OCI-LY7 (cell line): ENCODE results near the gene PRDM2. TPM values are rescaled to one million over a fixed set of nuclear protein-coding genes. Genes with fewer than 3 reads are reported as not detected.

Experiments
- BruUV-seq: library from RNA; stranded (reverse); fragments of 400-500 nt; replicated peaks from 2 replicates; lab custom pipeline; 2021; lab: Mats Ljungman, UMichigan
- CTCF ChIA-PET: fragments of 300-600 bp; sonication (Branson Sonifier 250); formaldehyde crosslinking; loops from one replicate; lab custom pipeline; 2022; ENCODE audit warnings: antibody characterized with exemption; ENCODE audit not compliant: unreplicated experiment; lab: Charles Lee
- POLR2A ChIA-PET: fragments of 300-600 bp; sonication (Branson Sonifier 250); formaldehyde crosslinking; loops from one replicate; lab custom pipeline; 2022; ENCODE audit warnings: antibody characterized with exemption; lab: Charles Lee
- DNase-seq: peaks from one replicate; pipeline ENCODE4 v3.0.0-alpha.2; 2015; ENCODE audit warnings: low spot score
- H2AFZ ChIP-seq: fragments of 200-600 bp; sonication (generic), shearing (Covaris generic); 2 replicates; pipeline ENCODE4 v1.6.1; 2014; ENCODE audit warnings: mild to moderate bottlenecking, antibody characterized with exemption, low read length, moderate library complexity
- H3K27ac ChIP-seq: fragments of 200-600 bp; sonication (generic); 2 replicates; pipeline ENCODE4 v1.5.1; 2014; ENCODE audit warnings: mixed run types, low read depth, mild to moderate bottlenecking, moderate library complexity, low read length, inconsistent platforms; ENCODE audit not compliant: poor library complexity, severe bottlenecking
- H3K36me3 ChIP-seq: fragments of 200-600 bp; sonication (generic); 2 replicates; pipeline ENCODE4 v1.6.1; 2014; ENCODE audit warnings: mild to moderate bottlenecking, antibody characterized with exemption, low read length, moderate library complexity, mixed read lengths; ENCODE audit not compliant: insufficient read depth
- H3K4me1 ChIP-seq: fragments of 200-600 bp; sonication (generic); 2 replicates; pipeline ENCODE4 v1.5.1; 2014; ENCODE audit warnings: mild to moderate bottlenecking, low read length; ENCODE audit not compliant: insufficient read depth, poor library complexity, severe bottlenecking
- H3K4me2 ChIP-seq: fragments of 200-600 bp; sonication (generic); 2 replicates; pipeline ENCODE4 v1.6.1; 2014; ENCODE audit warnings: mild to moderate bottlenecking, low read length
- H3K4me3 ChIP-seq: fragments of 200-600 bp; sonication (generic); 2 replicates; pipeline ENCODE4 v1.5.1; 2014; ENCODE audit warnings: mild to moderate bottlenecking, low read depth, low read length; ENCODE audit not compliant: poor library complexity, severe bottlenecking
- H3K79me2 ChIP-seq: fragments of 200-600 bp; sonication (generic); 2 replicates; pipeline ENCODE4 v1.6.1; 2016; ENCODE audit warnings: low read depth, mild to moderate bottlenecking, low read length, moderate library complexity, mixed read lengths; ENCODE audit not compliant: insufficient read depth
- H3K9me2 ChIP-seq: fragments of 200-600 bp; sonication (generic); 2 replicates; pipeline ENCODE4 v1.6.1; 2016; ENCODE audit warnings: mild to moderate bottlenecking, low read length, mixed read lengths; ENCODE audit not compliant: insufficient read depth
- H3K9me3 ChIP-seq: fragments of 200-600 bp; sonication (generic); 2 replicates; pipeline ENCODE4 v1.6.1; 2014; ENCODE audit warnings: mild to moderate bottlenecking, mixed run types, low read length, mixed read lengths
- H4K20me1 ChIP-seq: fragments of 200-600 bp; sonication (generic); 2 replicates; pipeline ENCODE4 v1.6.1; 2014; ENCODE audit warnings: mild to moderate bottlenecking, antibody characterized with exemption, low read length, moderate library complexity, mixed read lengths; ENCODE audit not compliant: insufficient read depth
- CTCF ChIP-seq: fragments of 200-600 bp; sonication (generic); conservative IDR thresholded peaks from 2 replicates; pipeline ENCODE4 v1.5.1; 2014; ENCODE audit warnings: mild to moderate bottlenecking, antibody characterized with exemption, low read length, moderate library complexity, mixed read lengths
- EZH2phosphoT487 ChIP-seq: fragments of 200-600 bp; sonication (generic); IDR thresholded peaks from 2 replicates; pipeline ENCODE4 v1.6.1; 2018; ENCODE audit warnings: low read depth, borderline replicate concordance, mild to moderate bottlenecking, mixed run types, antibody characterized with exemption, low read length, moderate library complexity, mixed read lengths
- intact Hi-C: fragments of 100-400 bp; cut with micrococcal nuclease; formaldehyde crosslinking; loops from one replicate; pipeline ENCODE4 v1.10.0; 2022; ENCODE audit not compliant: unreplicated experiment
- total RNA-seq, 2 experiments: library from RNA; depleted of rRNA in 1 of 2; stranded (reverse); fragments of >200 nt in 1 of 2; shearing (Covaris generic) in 1 of 2; gene quantifications; 2 replicates each; pipeline ENCODE4 v1.2.3, GENCODE V29; 2014 to 2022

The PRDM2 gene
- total RNA-seq, 2 experiments from 2014 or later, result 38.7 to 98.2 TPM

GRCh38 chr1:13836136-13836535 lies 136.1 kb downstream of the PRDM2 start:
- POLR2A ChIA-PET, result no interaction called here
- no peak overlapping the region for H3K4me2 ChIP-seq
- TF ChIP-seq EZH2phosphoT487 (no peak), CTCF (no peak)
- H3K36me3 ChIP-seq, result no peaks in the 10 kb centered on the region
- no peaks in the 10 kb centered on the region for H3K79me2 ChIP-seq
- H3K4me1 ChIP-seq, result no peaks in the 10 kb centered on the region
- CTCF ChIA-PET, result no interaction called here
- DNase-seq, result no peak
- no peak overlapping the region for H3K27ac ChIP-seq
- no peaks in the 10 kb centered on the region for H4K20me1 ChIP-seq
- no peak overlapping the region for H2AFZ ChIP-seq
- H3K9me3 ChIP-seq, result no peaks in the 10 kb centered on the region
- no peaks in the 10 kb centered on the region for H3K9me2 ChIP-seq
- intact Hi-C loops, result no loop called here
- no TSS peak for BruUV-seq
- H3K4me3 ChIP-seq, result no peak overlapping the region

- intact Hi-C loops, result no loop called here
- Histone ChIP-seq H3K9me2 (no peaks in the 10 kb centered on the region), H3K9me3 (0 out of 2 replicates have a peak, but pooled peaks cover 3% of the 10 kb centered on the region), H3K4me3 (no peak overlapping the region), H3K79me2 (no peaks in the 10 kb centered on the region), H3K36me3 (no peaks in the 10 kb centered on the region), H3K4me1 (no peaks in the 10 kb centered on the region), H3K27ac (no peak overlapping the region), H2AFZ (no peak overlapping the region), H3K4me2 (no peak overlapping the region), H4K20me1 (no peaks in the 10 kb centered on the region)
- ChIA-PET CTCF (no interaction called here), POLR2A (no interaction called here)
- no peak for DNase-seq
- TF ChIP-seq CTCF, result no peak
- TF ChIP-seq EZH2phosphoT487, result no peak
- no TSS peak for BruUV-seq
Measured at GRCh38 chr1:13836631-13837030, 136.6 kb downstream of the PRDM2 start.

- H4K20me1 ChIP-seq, result no peaks in the 10 kb centered on the region
- no peaks in the 10 kb centered on the region for H3K4me1 ChIP-seq
- no peak for DNase-seq
- no TSS peak for BruUV-seq
- H3K27ac ChIP-seq, result no peak overlapping the region
- ChIA-PET CTCF (no interaction called here), POLR2A (no interaction called here)
- no peaks in the 10 kb centered on the region for H3K36me3 ChIP-seq
- TF ChIP-seq EZH2phosphoT487, result no peak
- TF ChIP-seq CTCF, result no peak
- intact Hi-C loops, result no loop called here
- no peaks in the 10 kb centered on the region for H3K9me2 ChIP-seq
- no peak overlapping the region for H2AFZ ChIP-seq
- no peak overlapping the region for H3K4me3 ChIP-seq
- no peak overlapping the region for H3K4me2 ChIP-seq
- 0 out of 2 replicates have a peak, but pooled peaks cover 3% of the 10 kb centered on the region for H3K9me3 ChIP-seq
- H3K79me2 ChIP-seq, result no peaks in the 10 kb centered on the region
Measured at GRCh38 chr1:13838236-13838635, 138.2 kb downstream of the PRDM2 start.
